ENCODE results near the gene CD79B.
"Not testable (repeated sequence)": the region's sequence is repeated elsewhere in the genome, so short reads cannot be mapped to it uniquely, and the experiment has no call there.

Gene CD79B

GRCh38 chr17:63916566-63917185 is 15.5 kb downstream of the CD79B start:
- Histone ChIP-seq H3K4me3 (ENCODE audit: low read depth, low read length) (no peak overlapping the region), H3K27ac (ENCODE audit: extremely low read depth, low read depth, low read length) (no peak overlapping the region), H3K36me3 (ENCODE audit: control insufficient read depth in 2 of 2, insufficient read depth in 1 of 2, low read length in 2 of 2) (no peaks in the 10 kb centered on the region), H3K4me1 (ENCODE audit: control insufficient read depth, insufficient read depth, low read length) (no peaks in the 10 kb centered on the region), H3K9me3 (ENCODE audit: control insufficient read depth, insufficient read depth, low read depth, low read length) (no peaks in the 10 kb centered on the region)
- POLR2A ChIA-PET = no interaction called here
- TF ChIP-seq ZNF837 (tag by site-specific recombination; IDR thresholded peaks at IDR 0.05) (no peak), ZNF146 (tag by site-specific recombination; IDR thresholded peaks at IDR 0.05) (no peak), ZNF501 (tag by site-specific recombination; IDR thresholded peaks at IDR 0.05) (no peak), ZNF416 (tag by site-specific recombination; IDR thresholded peaks at IDR 0.05) (no peak), ZBTB1 (tag by site-specific recombination; IDR thresholded peaks at IDR 0.05) (no peak), ZNF76 (tag by site-specific recombination; IDR thresholded peaks at IDR 0.05; ENCODE audit: borderline replicate concordance, low read depth) (no peak), ZBTB20 (tag by site-specific recombination; IDR thresholded peaks at IDR 0.05) (no peak), KLF7 (tag by site-specific recombination; IDR thresholded peaks at IDR 0.05; ENCODE audit: borderline replicate concordance) (no peak), ZNF558 (tag by site-specific recombination; IDR thresholded peaks at IDR 0.05) (no peak), ZNF121 (tag by site-specific recombination; IDR thresholded peaks at IDR 0.05) (no peak), ZNF16 (tag by site-specific recombination; IDR thresholded peaks at IDR 0.05; ENCODE audit: low read depth) (no peak), HIC1 (tag by site-specific recombination; IDR thresholded peaks at IDR 0.05) (no peak), ZNF433 (tag by site-specific recombination; IDR thresholded peaks at IDR 0.05; ENCODE audit: low read depth) (no peak), ZNF214 (tag by site-specific recombination; IDR thresholded peaks at IDR 0.05; ENCODE audit: borderline replicate concordance) (no peak), ZNF302 (tag by site-specific recombination; IDR thresholded peaks at IDR 0.05; ENCODE audit: low read depth) (no peak), ZSCAN16 (tag by site-specific recombination; IDR thresholded peaks at IDR 0.05) (no peak), ZNF2 (tag by site-specific recombination; IDR thresholded peaks at IDR 0.05) (no peak), ZSCAN30 (tag by site-specific recombination; IDR thresholded peaks at IDR 0.05) (no peak), ZNF521 (tag by site-specific recombination; IDR thresholded peaks at IDR 0.05) (no peak)
- TF ChIP-seq, protein P1, sequence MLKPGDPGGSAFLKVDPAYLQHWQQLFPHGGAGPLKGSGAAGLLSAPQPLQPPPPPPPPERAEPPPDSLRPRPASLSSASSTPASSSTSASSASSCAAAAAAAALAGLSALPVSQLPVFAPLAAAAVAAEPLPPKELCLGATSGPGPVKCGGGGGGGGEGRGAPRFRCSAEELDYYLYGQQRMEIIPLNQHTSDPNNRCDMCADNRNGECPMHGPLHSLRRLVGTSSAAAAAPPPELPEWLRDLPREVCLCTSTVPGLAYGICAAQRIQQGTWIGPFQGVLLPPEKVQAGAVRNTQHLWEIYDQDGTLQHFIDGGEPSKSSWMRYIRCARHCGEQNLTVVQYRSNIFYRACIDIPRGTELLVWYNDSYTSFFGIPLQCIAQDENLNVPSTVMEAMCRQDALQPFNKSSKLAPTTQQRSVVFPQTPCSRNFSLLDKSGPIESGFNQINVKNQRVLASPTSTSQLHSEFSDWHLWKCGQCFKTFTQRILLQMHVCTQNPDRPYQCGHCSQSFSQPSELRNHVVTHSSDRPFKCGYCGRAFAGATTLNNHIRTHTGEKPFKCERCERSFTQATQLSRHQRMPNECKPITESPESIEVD (tag by site-specific recombination; IDR thresholded peaks at IDR 0.05) = no peak
- CTCF ChIA-PET = interaction anchor here (0.9 to 3.4 kb wide), 6 partner anchors 14 to 217 kb away, joined by 3 to 19 read pairs (median 4); no protein-coding TSS in a partner anchor

DNA sequence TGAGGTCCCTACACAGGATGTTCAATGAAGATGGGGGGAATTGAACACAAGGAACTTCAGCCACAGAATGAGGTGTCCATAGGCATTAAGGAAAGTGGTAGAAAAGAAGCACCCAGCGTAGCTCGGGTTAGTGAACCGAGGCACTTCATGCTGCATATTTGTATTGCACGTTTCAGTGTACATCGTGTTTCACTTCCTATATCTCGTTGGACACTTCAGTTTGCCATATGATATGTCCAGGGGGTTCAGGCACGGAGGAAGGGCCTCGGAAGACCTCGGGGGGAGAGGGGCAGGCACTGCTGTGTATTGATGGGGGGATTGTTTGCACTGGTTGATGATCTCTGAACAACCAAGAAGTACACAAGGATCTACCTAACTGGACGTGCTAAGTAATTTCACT is 16.4 kb downstream of the CD79B start:
- H3K9me3 ChIP-seq (ENCODE audit: control insufficient read depth, insufficient read depth, low read depth, low read length); H3K4me1 ChIP-seq (ENCODE audit: control insufficient read depth, insufficient read depth, low read length); H3K27ac ChIP-seq (ENCODE audit: extremely low read depth, low read depth, low read length); POLR2A ChIA-PET; H3K4me3 ChIP-seq (ENCODE audit: low read depth, low read length); H3K36me3 ChIP-seq (ENCODE audit: control insufficient read depth in 2 of 2, insufficient read depth in 1 of 2, low read length in 2 of 2): not testable (repeated sequence)
- CTCF ChIA-PET = interaction anchor here (0.6 to 1.5 kb wide), 4 partner anchors 35 to 218 kb away, joined by 3 to 4 read pairs (median 4); no protein-coding TSS in a partner anchor
